HG02623 (cell line): ENCODE results near the gene NFYC.
"Not testable (repeated sequence)": the region's sequence is repeated elsewhere in the genome, so short reads cannot be mapped to it uniquely, and the experiment has no call there.

Experiments
- ATAC-seq: cut with Tn5 transposase; IDR thresholded peaks from one replicate; pipeline ENCODE4 v1.9.1; 2021; ENCODE audit warnings: moderate library complexity; ENCODE audit not compliant: unreplicated experiment

The NFYC gene

GRCh38 chr1:40664791-40665190, 26.7 kb upstream of the NFYC start:
- no peak for ATAC-seq

- peak; percentile 67 for ATAC-seq
Observed at GRCh38 chr1:40665335-40666171, 26.0 kb upstream of the NFYC start, which contains the start of gene RIMS3. Gene RIMS3, minus strand, starts transcription at chr1:40665682. Its CDS starts 23,757 bp downstream, at chr1:40641925.

GRCh38 chr1:40668769-40669525, 22.6 kb upstream of the NFYC start:
- ATAC-seq: peak; percentile 55

- no peak for ATAC-seq
Observed at GRCh38 chr1:40673452-40673851, 18.1 kb upstream of the NFYC start.

GRCh38 chr1:40676501-40676900, 15.0 kb upstream of the NFYC start:
- ATAC-seq: no peak

DNA sequence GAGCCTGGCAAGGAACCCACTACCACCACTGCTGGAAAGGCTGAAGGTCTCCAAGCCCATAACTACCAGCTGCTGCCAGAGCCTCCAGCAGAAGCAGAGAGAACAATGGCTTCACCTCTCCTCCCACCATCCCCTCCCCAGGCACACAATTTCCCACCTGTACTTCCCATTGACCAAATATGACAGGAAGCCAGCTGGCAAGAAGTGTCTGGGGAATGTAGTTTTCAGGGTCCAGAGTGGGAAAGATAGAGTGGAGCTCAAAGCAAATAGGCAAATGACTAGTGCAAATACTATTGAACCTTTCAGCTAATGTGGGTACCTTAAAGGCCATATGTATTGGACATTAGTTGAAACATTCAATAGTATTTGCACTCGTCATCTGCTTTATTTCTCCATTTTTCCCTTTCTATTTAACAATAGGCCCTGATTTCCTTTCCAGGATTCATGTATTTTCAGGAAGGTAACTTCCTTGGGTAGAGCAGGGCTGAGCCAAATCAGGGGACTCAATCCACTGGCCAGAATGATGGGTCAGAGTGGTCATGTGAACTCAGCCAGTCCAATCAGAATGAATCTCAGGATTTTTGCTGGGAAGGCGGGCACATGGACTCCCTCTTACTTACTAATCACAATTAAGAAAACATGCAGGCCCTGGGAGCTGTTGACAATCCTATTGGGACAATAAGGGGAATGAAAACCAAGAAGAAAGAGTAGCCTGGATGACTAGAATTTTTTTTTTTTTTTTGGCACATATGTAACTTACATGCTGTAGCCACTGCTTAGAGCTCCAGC, 12.1 kb upstream of the NFYC start:
- ATAC-seq: no peak

DNA sequence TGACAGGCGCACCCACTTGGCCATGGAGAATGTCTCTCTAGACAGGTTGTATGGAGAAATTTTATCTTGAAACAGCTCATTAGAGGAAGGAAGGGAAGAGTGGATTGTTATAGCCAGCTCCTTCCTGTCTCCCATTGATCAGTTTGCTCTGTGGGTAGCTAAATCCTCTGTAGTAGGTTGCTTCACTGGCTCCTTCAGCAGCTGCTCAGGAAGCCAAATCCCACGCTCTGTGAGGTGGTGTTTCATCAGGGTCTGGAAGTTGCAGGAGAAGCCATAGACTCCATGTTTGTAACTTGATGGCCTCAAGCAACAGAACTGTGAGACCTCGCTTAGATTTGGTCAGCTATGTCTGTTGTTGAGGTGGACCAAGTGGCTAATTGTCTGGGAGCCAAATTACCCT, 6.8 kb upstream of the NFYC start:
- no peak for ATAC-seq

DNA sequence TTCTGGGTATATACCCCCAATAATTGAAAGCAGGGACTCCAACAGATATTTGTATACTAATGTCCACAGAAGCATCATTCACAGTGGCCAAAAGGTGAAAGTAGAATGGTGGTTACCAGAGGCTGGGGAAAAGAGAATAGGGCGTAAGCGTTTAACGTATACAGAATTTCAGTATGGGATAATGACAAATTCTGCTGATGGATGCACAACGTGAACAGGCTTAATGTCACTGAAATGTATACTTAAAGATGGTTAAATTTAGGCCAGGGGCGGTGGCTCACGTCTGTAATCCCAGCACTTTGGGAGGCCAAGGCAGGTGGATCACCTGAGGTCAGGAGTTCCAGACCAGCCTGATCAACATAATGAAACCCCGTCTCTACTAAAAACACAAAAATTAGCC, 4.4 kb upstream of the NFYC start:
- no peak for ATAC-seq

GRCh38 chr1:40687661-40688060, 3.8 kb upstream of the NFYC start:
- ATAC-seq: no peak

- ATAC-seq: no peak
Observed at GRCh38 chr1:40689737-40690136, 1.8 kb upstream of the NFYC start.

DNA sequence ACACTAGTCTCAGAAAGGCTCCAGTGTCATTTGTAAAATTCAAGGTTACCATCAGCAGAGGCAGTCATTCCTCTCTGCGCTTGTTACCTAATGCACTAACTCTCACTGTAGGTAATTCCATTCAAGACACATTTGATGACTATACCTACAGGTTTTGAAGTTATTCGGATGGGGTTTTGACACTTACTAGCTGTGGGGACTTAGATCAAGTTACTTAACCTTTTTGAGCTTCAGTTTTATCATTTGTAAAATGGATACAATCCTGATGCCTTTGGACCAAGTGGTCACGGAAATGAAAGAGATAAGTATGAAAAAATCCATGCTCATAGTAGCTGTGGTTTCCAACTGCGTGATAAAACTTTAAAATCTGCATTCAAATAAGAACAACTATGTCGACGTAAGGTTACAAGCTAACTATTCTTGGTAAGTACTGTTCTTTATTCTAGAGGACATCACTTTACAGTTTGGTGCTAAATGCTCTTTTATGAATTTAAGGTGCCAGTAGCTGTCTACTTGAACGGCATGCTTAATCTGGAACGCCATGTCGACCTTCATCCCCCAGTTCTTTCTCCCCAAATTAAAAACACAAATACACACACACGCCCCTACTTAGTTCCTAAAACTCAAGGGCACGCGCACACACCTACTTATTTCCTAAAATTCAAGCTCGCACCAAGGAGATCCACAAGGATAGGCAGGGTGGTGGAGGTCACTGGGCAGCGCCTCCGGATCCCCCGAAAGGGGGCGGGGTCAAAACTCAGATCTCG, 550 bp upstream of the NFYC start:
- ATAC-seq: no peak

DNA sequence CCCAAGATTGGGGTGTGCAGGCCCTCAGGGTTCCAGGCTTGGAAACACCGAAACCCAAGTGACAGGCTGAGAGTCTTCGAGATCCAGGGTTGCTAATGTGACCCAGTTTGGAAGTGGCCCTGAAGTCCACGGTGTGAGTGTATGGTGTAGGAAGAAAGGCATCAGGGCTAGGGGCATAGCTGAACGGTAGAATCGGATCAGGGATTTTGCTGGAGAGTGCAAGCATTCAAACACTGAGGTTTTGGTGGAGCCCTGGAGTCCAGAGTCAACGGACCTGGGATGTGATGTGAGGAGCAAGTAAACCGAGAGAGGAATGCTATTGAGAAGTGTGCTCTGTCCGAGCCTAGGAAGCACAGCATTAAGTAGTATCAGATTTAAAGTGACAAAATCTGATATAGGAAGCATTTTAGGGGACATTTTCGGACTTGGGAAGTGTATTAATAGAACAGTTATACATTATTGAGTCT, 958 bp downstream of the NFYC start:
- ATAC-seq: peak; percentile 4

DNA sequence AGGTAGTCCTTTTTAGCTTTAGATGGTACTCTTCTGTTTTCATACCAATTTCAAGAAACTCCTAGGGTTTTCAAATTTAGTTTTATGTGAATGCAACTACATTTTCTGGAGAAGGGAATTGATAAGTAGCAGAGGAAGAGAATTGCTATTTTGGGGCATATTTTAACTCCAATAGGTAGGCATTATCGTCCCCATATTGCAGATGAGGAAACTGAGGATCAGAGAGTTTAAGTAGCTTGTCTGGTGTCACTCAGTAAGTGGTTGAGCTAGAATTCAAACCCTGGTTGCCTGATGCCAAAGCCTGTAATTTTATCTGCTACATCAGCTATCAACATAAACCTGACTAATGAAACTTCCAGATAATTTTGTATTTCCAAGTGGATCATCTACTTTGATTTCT, 1.9 kb downstream of the NFYC start:
- no peak for ATAC-seq

GRCh38 chr1:40694353-40694874, 2.9 kb downstream of the NFYC start:
- ATAC-seq: no peak

GRCh38 chr1:40696294-40696693, 4.8 kb downstream of the NFYC start:
- no peak for ATAC-seq

DNA sequence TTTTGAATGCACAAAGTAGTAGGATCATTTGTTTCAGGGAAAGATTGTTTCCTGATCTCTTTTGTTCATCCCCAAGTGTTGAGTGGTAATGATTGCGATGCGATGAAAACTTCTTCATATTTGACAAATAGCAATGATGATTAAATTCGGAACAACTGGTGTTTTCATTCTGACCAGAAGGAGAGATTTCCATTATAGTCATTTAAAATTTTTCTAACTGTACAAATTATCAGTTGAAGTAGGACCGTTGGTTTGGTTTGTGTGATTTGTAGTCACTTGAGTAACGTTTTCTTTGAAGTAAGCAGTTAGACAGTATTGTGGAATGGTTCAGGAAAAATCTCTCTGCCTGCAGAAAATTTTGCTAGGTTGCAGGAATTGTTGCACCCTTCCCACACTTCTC, 5.9 kb downstream of the NFYC start:
- ATAC-seq: no peak

- peak; percentile 70 for ATAC-seq
Observed at GRCh38 chr1:40699787-40700186, 8.3 kb downstream of the NFYC start.

- no peak for ATAC-seq
Observed at GRCh38 chr1:40701684-40702083, 10.2 kb downstream of the NFYC start.

DNA sequence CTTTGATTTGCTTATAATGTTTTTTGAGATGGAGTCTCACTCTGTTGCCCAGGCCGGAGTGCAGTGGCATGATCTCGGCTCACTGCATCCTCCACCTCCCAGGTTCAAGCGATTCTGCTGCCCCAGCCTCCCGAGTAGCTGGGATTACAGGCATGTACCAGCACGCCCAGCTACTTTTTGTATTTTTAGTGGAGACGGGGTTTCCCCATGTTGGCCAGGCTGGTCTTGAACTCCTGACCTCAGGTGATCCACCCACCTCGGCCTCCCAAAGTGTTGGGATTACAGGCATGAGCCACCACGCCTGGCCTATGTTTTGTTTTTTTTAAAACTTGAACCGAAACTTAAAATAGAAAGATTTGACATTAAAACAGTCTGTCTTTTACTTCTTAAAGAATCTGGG, 11.3 kb downstream of the NFYC start:
- ATAC-seq: not testable (repeated sequence)

DNA sequence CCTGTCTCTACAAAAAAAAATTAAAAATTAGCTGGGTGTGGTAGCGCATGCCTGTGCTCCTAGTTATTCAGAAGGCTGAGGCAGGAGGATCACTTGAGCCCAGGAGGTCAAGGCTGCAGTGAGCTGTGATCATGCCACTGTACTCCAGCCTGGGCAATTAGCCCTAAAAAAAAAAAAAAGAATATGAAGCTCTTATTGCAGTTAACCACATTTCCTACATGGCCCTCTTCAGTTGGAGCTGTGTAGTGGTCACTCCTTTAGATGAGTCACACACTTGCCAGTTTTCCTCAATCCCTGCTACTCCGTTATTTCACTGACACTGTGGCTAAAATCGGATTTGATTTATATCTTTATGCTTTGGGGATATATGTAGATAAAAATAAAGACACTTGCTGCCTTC, 11.8 kb downstream of the NFYC start:
- ATAC-seq: no peak
